GM12878 (cell line): ENCODE measurements around the gene KLK2. TPM values are rescaled to one million over a fixed set of nuclear protein-coding genes. Genes with fewer than 3 reads are reported as not detected.

Source experiments
- ATAC-seq: fragments of 200-7000 bp; cut with Tn5 transposase; 3 replicates; pipeline ENCODE4 v1.9.1; 2020; ENCODE audit warnings: mild to moderate bottlenecking, moderate library complexity
- BruUV-seq: library from RNA; stranded (reverse); fragments of 400-500 nt; replicated peaks from 2 replicates; lab custom pipeline; 2021; lab: Mats Ljungman, UMichigan
- CTCF ChIA-PET: fragments of 300-600 bp; sonication (Branson Sonifier 250); formaldehyde crosslinking; extraction: SDS; loops from one replicate; lab custom pipeline; 2021; ENCODE audit warnings: inconsistent platforms; lab: Yijun Ruan, JAX
- POLR2A ChIA-PET: fragments of 350-600 bp; formaldehyde crosslinking; extraction: SDS; loops from one replicate; lab custom pipeline; 2021; ENCODE audit warnings: inconsistent platforms; lab: Charles Lee
- RAD21 ChIA-PET: fragments of 300-600 bp; sonication (Branson Sonifier 250); formaldehyde crosslinking; loops from one replicate; lab custom pipeline; 2023; ENCODE audit warnings: antibody characterized with exemption; ENCODE audit not compliant: unreplicated experiment; lab: Charles Lee
- SMC1A ChIA-PET: fragments of 300-600 bp; sonication (Branson Sonifier 250); formaldehyde crosslinking; loops from one replicate; lab custom pipeline; 2023; ENCODE audit not compliant: unreplicated experiment, uncharacterized antibody; lab: Charles Lee
- DNase-seq: peaks from one replicate; pipeline ENCODE4 v3.0.0-alpha.2; 2011; ENCODE audit warnings: low read depth, low spot score
- FAIRE-seq: peaks from 3 replicates; lab custom pipeline; 2011; peaks lifted over from hg19 to GRCh38; lab: Jason Lieb, UNC
- H2AFZ ChIP-seq: 2 replicates; pipeline ENCODE4 v1.6.0; 2011; ENCODE audit warnings: low read depth, low read length, control low read depth; ENCODE audit not compliant: control insufficient read depth
- H3K27ac ChIP-seq: 2 replicates; pipeline ENCODE4 v1.5.1; 2011; ENCODE audit warnings: control low read depth; ENCODE audit not compliant: control insufficient read depth, insufficient read depth
- H3K27me3 ChIP-seq, 2 experiments: replicated peaks in 1 of 2; 2 replicates each; pipeline versions ENCODE4 v1.6.0 to v1.6.1; 2011; ENCODE audit warnings: low read length in 1 of 2; ENCODE audit not compliant: control insufficient read depth in 2 of 2, insufficient read depth in 2 of 2
- H3K36me3 ChIP-seq, 2 experiments: 2 replicates each; pipeline ENCODE4 v1.5.1; 2011; ENCODE audit warnings: low read length in 1 of 2; ENCODE audit not compliant: control insufficient read depth in 2 of 2, insufficient read depth in 2 of 2
- H3K4me1 ChIP-seq: 2 replicates; pipeline ENCODE4 v1.6.1; 2011; ENCODE audit warnings: mild to moderate bottlenecking, low read length, moderate library complexity, mixed read lengths; ENCODE audit not compliant: control insufficient read depth, insufficient read depth
- H3K4me2 ChIP-seq: 2 replicates; pipeline ENCODE4 v1.6.0; 2011; ENCODE audit warnings: control low read depth; ENCODE audit not compliant: control insufficient read depth, insufficient read depth
- H3K4me3 ChIP-seq: fragments of 200-600 bp; sonication (generic); 2 replicates; pipeline ENCODE4 v1.5.1; 2016
- H3K79me2 ChIP-seq: 2 replicates; pipeline ENCODE4 v1.6.0; 2011; ENCODE audit warnings: low read length; ENCODE audit not compliant: control insufficient read depth, insufficient read depth
- H3K9ac ChIP-seq: 2 replicates; pipeline ENCODE4 v1.8.0; 2011; ENCODE audit warnings: low read length, control low read depth, mixed read lengths; ENCODE audit not compliant: control insufficient read depth, insufficient read depth
- H3K9me3 ChIP-seq: replicated peaks from 3 replicates; pipeline ENCODE4 v1.5.1; 2011; ENCODE audit warnings: mild to moderate bottlenecking, low read length; ENCODE audit not compliant: control insufficient read depth, insufficient read depth
- H4K20me1 ChIP-seq: 2 replicates; pipeline ENCODE4 v1.6.0; 2011; ENCODE audit not compliant: control insufficient read depth, insufficient read depth
- CBX5 ChIP-seq: sonication (generic); IDR thresholded peaks from 2 replicates; pipeline ENCODE4 v1.6.1; 2016; ENCODE audit warnings: low read depth, moderate library complexity, mild to moderate bottlenecking, inconsistent platforms
- WGBS: methylation state at CpG from one replicate; pipeline ENCODE4 v1.1.6; 2016; ENCODE audit warnings: low lambda C conversion rate; ENCODE audit not compliant: insufficient replicate concordance, insufficient coverage; ENCODE audit errors: missing lambda C conversion rate; 5-methylcytosine and 5-hydroxymethylcytosine counted together
- in situ Hi-C: fragments of 300-500 bp; cut with MboI; formaldehyde crosslinking; loops from 9 replicates; pipeline ENCODE4 v1.14.3; 2018; ENCODE audit warnings: mixed read lengths
- intact Hi-C: fragments of 100-400 bp; cut with micrococcal nuclease; formaldehyde crosslinking; loops from one replicate; pipeline ENCODE4 v1.14.2; 2022; ENCODE audit not compliant: unreplicated experiment
- polyA plus RNA-seq, 11 experiments: library from polyadenylated mRNA; depleted of rRNA in 4 of 11; unstranded in 6 of 11; stranded (reverse) in 5 of 11; fragments of >200 nt; fragmentation: Nextera tagmentation in 4 of 11; fragmentation: Illumina TruSeq in 1 of 11; extraction: Ambion mirVana in 4 of 11; extraction: Trizol in 1 of 11; gene quantifications; 1 replicate in 1 of 11; 2 replicates in 10 of 11; pipeline versions ENCODE4 v1.2.1 to v1.2.3, GENCODE V29; 2011 to 2016; ENCODE audit warnings: inconsistent platforms in 2 of 11, missing spikeins in 2 of 11, low read depth in 1 of 11
- total RNA-seq, 4 experiments: library from RNA; depleted of rRNA in 3 of 4; stranded (reverse); fragments of >200 nt in 3 of 4; fragmentation: Illumina TruSeq in 1 of 4; extraction: Trizol in 1 of 4; gene quantifications; 2 replicates each; pipeline versions ENCODE4 v1.2.1 to v1.2.3, GENCODE V29; 2013 to 2021
- TF ChIP-seq, protein P1 (sequence below): fragments of 450-650 bp; IDR thresholded peaks from 2 replicates; pipeline ENCODE4 v1.6.1; 2017; ENCODE audit warnings: mild to moderate bottlenecking, low read depth, inconsistent platforms; ENCODE audit not compliant: poor library complexity, severe bottlenecking
- TF ChIP-seq, protein P2 (sequence below): fragments of 150-350 bp; IDR thresholded peaks from 2 replicates; pipeline ENCODE4 v1.6.1; 2014; ENCODE audit warnings: mild to moderate bottlenecking, low read depth, low read length

The KLK2 gene
- total and polyA plus RNA-seq, 10 of the 15 experiments (the other 5 are each of a cell fraction or from before 2014, with no cell fraction given) = 0.19 to 3.1 (median 1.2) TPM

DNA sequence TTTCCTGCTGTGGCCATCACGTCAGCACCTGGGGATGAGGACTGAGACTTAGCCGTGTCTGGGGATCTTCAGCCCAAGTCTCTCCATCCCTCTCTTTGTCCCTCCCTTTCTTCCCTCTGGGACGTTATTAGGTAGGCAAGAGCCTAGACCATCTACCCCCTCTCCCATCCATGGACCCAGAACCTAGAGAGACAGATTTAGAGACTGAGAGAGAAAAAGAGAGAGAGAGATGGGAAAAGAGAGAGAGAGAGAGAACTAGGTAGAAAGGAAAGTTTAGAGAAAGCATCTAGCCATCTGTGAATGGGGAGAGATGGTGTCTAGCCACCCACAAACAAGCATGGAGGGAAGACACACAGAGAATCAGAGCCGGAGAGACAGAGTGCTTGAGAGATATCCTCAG lies 37.5 kb downstream of the KLK2 start:
- POLR2A ChIA-PET = no interaction called here
- no peak for DNase-seq
- H3K36me3 ChIP-seq = no peaks in the 10 kb centered on the region
- TF ChIP-seq, protein P1, sequence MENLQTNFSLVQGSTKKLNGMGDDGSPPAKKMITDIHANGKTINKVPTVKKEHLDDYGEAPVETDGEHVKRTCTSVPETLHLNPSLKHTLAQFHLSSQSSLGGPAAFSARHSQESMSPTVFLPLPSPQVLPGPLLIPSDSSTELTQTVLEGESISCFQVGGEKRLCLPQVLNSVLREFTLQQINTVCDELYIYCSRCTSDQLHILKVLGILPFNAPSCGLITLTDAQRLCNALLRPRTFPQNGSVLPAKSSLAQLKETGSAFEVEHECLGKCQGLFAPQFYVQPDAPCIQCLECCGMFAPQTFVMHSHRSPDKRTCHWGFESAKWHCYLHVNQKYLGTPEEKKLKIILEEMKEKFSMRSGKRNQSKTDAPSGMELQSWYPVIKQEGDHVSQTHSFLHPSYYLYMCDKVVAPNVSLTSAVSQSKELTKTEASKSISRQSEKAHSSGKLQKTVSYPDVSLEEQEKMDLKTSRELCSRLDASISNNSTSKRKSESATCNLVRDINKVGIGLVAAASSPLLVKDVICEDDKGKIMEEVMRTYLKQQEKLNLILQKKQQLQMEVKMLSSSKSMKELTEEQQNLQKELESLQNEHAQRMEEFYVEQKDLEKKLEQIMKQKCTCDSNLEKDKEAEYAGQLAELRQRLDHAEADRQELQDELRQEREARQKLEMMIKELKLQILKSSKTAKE = no peak
- TF ChIP-seq, protein P2, sequence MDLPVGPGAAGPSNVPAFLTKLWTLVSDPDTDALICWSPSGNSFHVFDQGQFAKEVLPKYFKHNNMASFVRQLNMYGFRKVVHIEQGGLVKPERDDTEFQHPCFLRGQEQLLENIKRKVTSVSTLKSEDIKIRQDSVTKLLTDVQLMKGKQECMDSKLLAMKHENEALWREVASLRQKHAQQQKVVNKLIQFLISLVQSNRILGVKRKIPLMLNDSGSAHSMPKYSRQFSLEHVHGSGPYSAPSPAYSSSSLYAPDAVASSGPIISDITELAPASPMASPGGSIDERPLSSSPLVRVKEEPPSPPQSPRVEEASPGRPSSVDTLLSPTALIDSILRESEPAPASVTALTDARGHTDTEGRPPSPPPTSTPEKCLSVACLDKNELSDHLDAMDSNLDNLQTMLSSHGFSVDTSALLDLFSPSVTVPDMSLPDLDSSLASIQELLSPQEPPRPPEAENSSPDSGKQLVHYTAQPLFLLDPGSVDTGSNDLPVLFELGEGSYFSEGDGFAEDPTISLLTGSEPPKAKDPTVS = no peak
- no peak for TF ChIP-seq CBX5
- TF ChIP-seq, all 136 proteins: peak for 0
- WGBS = 16% methylated on average over 4 of the region's 4 CpGs
- ChIA-PET RAD21 (interaction anchor here (2.5 kb wide), 1 partner anchor 11 kb away, joined by 11 read pairs; no protein-coding TSS in a partner anchor), SMC1A (no interaction called here), CTCF (no interaction called here)
- Histone ChIP-seq H3K4me3 (no peak overlapping the region), H3K4me1 (no peaks in the 10 kb centered on the region), H4K20me1 (no peaks in the 10 kb centered on the region), H3K9ac (no peak overlapping the region), H3K9me3 (no peaks in the 10 kb centered on the region; the same call in 2 of the 3 replicates), H3K27me3 (peaks cover 4 to 9% of the 10 kb centered on the region in 2 experiments; a peak in 3 of 4 replicates), H2AFZ (no peak overlapping the region), H3K27ac (no peak overlapping the region), H3K79me2 (no peaks in the 10 kb centered on the region), H3K4me2 (no peak overlapping the region)
- ATAC-seq = no peak
- in situ Hi-C loops = no loop called here
- no peak for FAIRE-seq
- BruUV-seq = no TSS peak
- intact Hi-C loops = no loop called here
